Measurements from ENCODE around the gene HERC4. TPM values are rescaled to one million over a fixed set of nuclear protein-coding genes. Genes with fewer than 3 reads are reported as not detected.

The HERC4 gene
- total RNA-seq, 2 experiments from 2014 or later = 42.2 to 45.0 TPM

GRCh38 chr10:68074031-68074774 lies 880 bp downstream of the HERC4 start:
- Mint-ChIP-seq H3K9me3 (no peaks in the 10 kb centered on the region), H3K27ac (peak overlapping the region; percentile 91), H3K27me3 (ENCODE audit: low read depth) (no peaks in the 10 kb centered on the region), H3K36me3 (ENCODE audit: low read depth) (peaks cover 7% of the 10 kb centered on the region), H3K4me3 (peak overlapping the region; percentile 97), H3K4me1 (ENCODE audit: low read depth) (peaks cover 40% of the 10 kb centered on the region)
- intact Hi-C loops (cut with micrococcal nuclease) = loop anchor here (1.0 to 2.0 kb wide), 2 partner anchors 31 to 827 kb away; partner anchors contain the start of gene DDX50
- DNase-seq = no peak
- CTCF ChIA-PET = no interaction called here

GRCh38 chr10:68073631-68074030 lies 1.5 kb downstream of the HERC4 start:
- CTCF ChIA-PET = no interaction called here

GRCh38 chr10:68067508-68067907 lies 7.6 kb downstream of the HERC4 start:
- peaks cover 39% of the 10 kb centered on the region for H3K4me1 Mint-ChIP-seq (ENCODE audit: low read depth)
- CTCF ChIA-PET = interaction anchor here (1.2 kb wide), 1 partner anchor 10 kb away, joined by 4 read pairs; no protein-coding TSS in a partner anchor

More at GRCh38 chr10:68073631-68074030, 1.5 kb downstream of the HERC4 start:
- Mint-ChIP-seq H3K4me1 (ENCODE audit: low read depth) (peaks cover 41% of the 10 kb centered on the region), H3K27ac (peak overlapping the region; percentile 91), H3K36me3 (ENCODE audit: low read depth) (peaks cover 7% of the 10 kb centered on the region), H3K27me3 (ENCODE audit: low read depth) (no peaks in the 10 kb centered on the region), H3K4me3 (peak overlapping the region; percentile 97), H3K9me3 (no peaks in the 10 kb centered on the region)
- intact Hi-C loops (cut with micrococcal nuclease) = loop anchor here (1.0 to 2.0 kb wide), 2 partner anchors 30 to 827 kb away; partner anchors contain the start of gene DDX50
- DNase-seq = no peak

GRCh38 chr10:68067029-68067428 lies 8.1 kb downstream of the HERC4 start:
- CTCF ChIA-PET = interaction anchor here (1.2 kb wide), 1 partner anchor 9 kb away, joined by 4 read pairs; no protein-coding TSS in a partner anchor
- DNase-seq = no peak
- Mint-ChIP-seq H3K9me3 (no peaks in the 10 kb centered on the region), H3K4me1 (ENCODE audit: low read depth) (peaks cover 38% of the 10 kb centered on the region), H3K4me3 (no peak overlapping the region), H3K36me3 (ENCODE audit: low read depth) (peaks cover 13% of the 10 kb centered on the region), H3K27ac (no peak overlapping the region), H3K27me3 (ENCODE audit: low read depth) (no peaks in the 10 kb centered on the region)
- intact Hi-C loops (cut with micrococcal nuclease) = no loop called here

More at GRCh38 chr10:68067508-68067907, 7.6 kb downstream of the HERC4 start:
- Mint-ChIP-seq H3K27ac (no peak overlapping the region), H3K4me3 (no peak overlapping the region), H3K27me3 (ENCODE audit: low read depth) (no peaks in the 10 kb centered on the region), H3K9me3 (no peaks in the 10 kb centered on the region), H3K36me3 (ENCODE audit: low read depth) (peaks cover 13% of the 10 kb centered on the region)
- intact Hi-C loops (cut with micrococcal nuclease) = no loop called here
- no peak for DNase-seq

- Mint-ChIP-seq H3K4me1 (ENCODE audit: low read depth) (peaks cover 26% of the 10 kb centered on the region), H3K9me3 (no peaks in the 10 kb centered on the region), H3K36me3 (ENCODE audit: low read depth) (peaks cover 8% of the 10 kb centered on the region), H3K27me3 (ENCODE audit: low read depth) (no peaks in the 10 kb centered on the region), H3K27ac (no peak overlapping the region), H3K4me3 (no peak overlapping the region)
- intact Hi-C loops (cut with micrococcal nuclease) = no loop called here
- CTCF ChIA-PET = interaction anchor here (0.6 to 1.3 kb wide), 3 partner anchors 102 to 263 kb away, joined by 3 to 4 read pairs (median 4); no protein-coding TSS in a partner anchor
- no peak for DNase-seq
Measured at GRCh38 chr10:68053553-68053952, 21.5 kb downstream of the HERC4 start.

- Mint-ChIP-seq H3K9me3 (no peaks in the 10 kb centered on the region), H3K36me3 (ENCODE audit: low read depth) (peaks cover 6% of the 10 kb centered on the region), H3K4me3 (no peak overlapping the region), H3K27ac (no peak overlapping the region), H3K27me3 (ENCODE audit: low read depth) (no peaks in the 10 kb centered on the region), H3K4me1 (ENCODE audit: low read depth) (peaks cover 35% of the 10 kb centered on the region)
- intact Hi-C loops (cut with micrococcal nuclease) = no loop called here
- CTCF ChIA-PET = interaction anchor here (1.3 kb wide), 1 partner anchor 103 kb away, joined by 4 read pairs; no protein-coding TSS in a partner anchor
- no peak for DNase-seq
Measured at GRCh38 chr10:68052463-68052862, 22.6 kb downstream of the HERC4 start.

- peaks cover 49% of the 10 kb centered on the region for H3K4me1 Mint-ChIP-seq (ENCODE audit: low read depth)
- no peak overlapping the region for H3K27ac Mint-ChIP-seq
- H3K27me3 Mint-ChIP-seq (ENCODE audit: low read depth) = no peaks in the 10 kb centered on the region
- CTCF ChIA-PET = no interaction called here
- H3K4me3 Mint-ChIP-seq = no peak overlapping the region
- intact Hi-C loops (cut with micrococcal nuclease) = no loop called here
- H3K9me3 Mint-ChIP-seq = no peaks in the 10 kb centered on the region
- peaks cover 5% of the 10 kb centered on the region for H3K36me3 Mint-ChIP-seq (ENCODE audit: low read depth)
- no peak for DNase-seq
Measured at GRCh38 chr10:68049289-68050078, 25.6 kb downstream of the HERC4 start.

GRCh38 chr10:68047554-68048327 lies 27.3 kb downstream of the HERC4 start:
- intact Hi-C loops (cut with micrococcal nuclease) = no loop called here
- no peak for DNase-seq
- Mint-ChIP-seq H3K4me3 (no peak overlapping the region), H3K9me3 (no peaks in the 10 kb centered on the region), H3K27ac (no peak overlapping the region), H3K4me1 (ENCODE audit: low read depth) (peaks cover 50% of the 10 kb centered on the region), H3K36me3 (ENCODE audit: low read depth) (peaks cover 8% of the 10 kb centered on the region), H3K27me3 (ENCODE audit: low read depth) (no peaks in the 10 kb centered on the region)
- CTCF ChIA-PET = interaction anchor here (0.9 kb wide), 1 partner anchor 54 kb away, joined by 3 read pairs; no protein-coding TSS in a partner anchor

GRCh38 chr10:68047122-68047521 lies 28.0 kb downstream of the HERC4 start:
- Mint-ChIP-seq H3K9me3 (no peaks in the 10 kb centered on the region), H3K27ac (no peak overlapping the region), H3K36me3 (ENCODE audit: low read depth) (peaks cover 6% of the 10 kb centered on the region), H3K4me3 (no peak overlapping the region), H3K27me3 (ENCODE audit: low read depth) (no peaks in the 10 kb centered on the region), H3K4me1 (ENCODE audit: low read depth) (peaks cover 48% of the 10 kb centered on the region)
- intact Hi-C loops (cut with micrococcal nuclease) = no loop called here
- CTCF ChIA-PET = interaction anchor here (0.6 to 1.0 kb wide), 3 partner anchors 13 to 255 kb away, joined by 3 read pairs; no protein-coding TSS in a partner anchor
- DNase-seq = no peak

GRCh38 chr10:68046642-68047041 lies 28.4 kb downstream of the HERC4 start:
- no peak for DNase-seq
- Mint-ChIP-seq H3K4me1 (ENCODE audit: low read depth) (peaks cover 44% of the 10 kb centered on the region), H3K27me3 (ENCODE audit: low read depth) (no peaks in the 10 kb centered on the region), H3K27ac (no peak overlapping the region), H3K9me3 (no peaks in the 10 kb centered on the region), H3K36me3 (ENCODE audit: low read depth) (peaks cover 6% of the 10 kb centered on the region), H3K4me3 (no peak overlapping the region)
- CTCF ChIA-PET = interaction anchor here (0.6 to 1.0 kb wide), 3 partner anchors 13 to 256 kb away, joined by 3 read pairs; no protein-coding TSS in a partner anchor
- intact Hi-C loops (cut with micrococcal nuclease) = no loop called here

GRCh38 chr10:68043030-68043429 lies 32.1 kb downstream of the HERC4 start:
- peaks cover 33% of the 10 kb centered on the region for H3K4me1 Mint-ChIP-seq (ENCODE audit: low read depth)
- no peak for DNase-seq
- no peaks in the 10 kb centered on the region for H3K9me3 Mint-ChIP-seq
- H3K27ac Mint-ChIP-seq = peak overlapping the region; percentile 63
- no peaks in the 10 kb centered on the region for H3K27me3 Mint-ChIP-seq (ENCODE audit: low read depth)
- peaks cover 7% of the 10 kb centered on the region for H3K36me3 Mint-ChIP-seq (ENCODE audit: low read depth)
- no peak overlapping the region for H3K4me3 Mint-ChIP-seq
- intact Hi-C loops (cut with micrococcal nuclease) = loop anchor here (1.0 kb wide), 1 partner anchor 31 kb away; no protein-coding TSS in a partner anchor
- CTCF ChIA-PET = no interaction called here

GRCh38 chr10:68032113-68032512 lies 43.0 kb downstream of the HERC4 start:
- H3K27me3 Mint-ChIP-seq (ENCODE audit: low read depth) = no peaks in the 10 kb centered on the region
- CTCF ChIA-PET = no interaction called here
- H3K9me3 Mint-ChIP-seq = no peaks in the 10 kb centered on the region
- no peak for DNase-seq
- H3K27ac Mint-ChIP-seq = no peak overlapping the region
- intact Hi-C loops (cut with micrococcal nuclease) = no loop called here
- no peak overlapping the region for H3K4me3 Mint-ChIP-seq
- H3K36me3 Mint-ChIP-seq (ENCODE audit: low read depth) = peaks cover 25% of the 10 kb centered on the region
- peaks cover 2% of the 10 kb centered on the region for H3K4me1 Mint-ChIP-seq (ENCODE audit: low read depth)
